WERI-Rb-1 (cell line): ENCODE results near the gene RB1.

Source experiments
- DNase-seq: peaks from one replicate; pipeline ENCODE4 v3.0.0-alpha.2; 2020
- H3K27ac ChIP-seq: fragments of 250-450 bp; sonication (Bioruptor Pico); 2 replicates; pipeline ENCODE4 v1.5.1; 2020; ENCODE audit warnings: mild to moderate bottlenecking, moderate library complexity
- H3K27me3 ChIP-seq: fragments of 250-450 bp; sonication (Bioruptor Pico); 2 replicates; pipeline ENCODE4 v1.5.1; 2021; ENCODE audit warnings: mild to moderate bottlenecking, low read depth, moderate library complexity; ENCODE audit not compliant: insufficient read depth, severe bottlenecking
- H3K36me3 ChIP-seq: fragments of 250-450 bp; sonication (Bioruptor Pico); 2 replicates; pipeline ENCODE4 v1.5.1; 2020; ENCODE audit warnings: mild to moderate bottlenecking, moderate library complexity
- H3K4me3 ChIP-seq: 2 replicates; pipeline ENCODE4 v1.5.1; 2011; ENCODE audit warnings: low read depth, mild to moderate bottlenecking, control low read depth, low read length
- H3K9me3 ChIP-seq: fragments of 250-450 bp; sonication (Bioruptor Pico); 2 replicates; pipeline ENCODE4 v1.5.1; 2021; ENCODE audit warnings: mild to moderate bottlenecking, moderate library complexity; ENCODE audit not compliant: severe bottlenecking
- CTCF ChIP-seq: IDR thresholded peaks from 2 replicates; pipeline ENCODE4 v1.5.1; 2011; ENCODE audit warnings: low read depth, mild to moderate bottlenecking, control low read depth, inconsistent platforms, low read length

Gene RB1

GRCh38 chr13:48398450-48399095, 95.0 kb downstream of the RB1 start:
- DNase-seq: no peak
- H3K9me3 ChIP-seq: no peaks in the 10 kb centered on the region
- no peaks in the 10 kb centered on the region for H3K27me3 ChIP-seq
- no peak overlapping the region for H3K4me3 ChIP-seq
- H3K36me3 ChIP-seq: no peaks in the 10 kb centered on the region
- no peak for TF ChIP-seq CTCF
- H3K27ac ChIP-seq: no peak overlapping the region

GRCh38 chr13:48400090-48400694, 96.6 kb downstream of the RB1 start:
- no peak overlapping the region for H3K27ac ChIP-seq
- no peak overlapping the region for H3K4me3 ChIP-seq
- H3K27me3 ChIP-seq: no peaks in the 10 kb centered on the region

GRCh38 chr13:48400850-48401291, 97.3 kb downstream of the RB1 start:
- Histone ChIP-seq H3K27ac (no peak overlapping the region), H3K4me3 (no peak overlapping the region), H3K27me3 (no peaks in the 10 kb centered on the region), H3K36me3 (no peaks in the 10 kb centered on the region), H3K9me3 (no peaks in the 10 kb centered on the region)
- DNase-seq: no peak
- TF ChIP-seq CTCF: no peak

More at GRCh38 chr13:48400090-48400694, 96.6 kb downstream of the RB1 start:
- Histone ChIP-seq H3K36me3 (no peaks in the 10 kb centered on the region), H3K9me3 (no peaks in the 10 kb centered on the region)
- TF ChIP-seq CTCF: no peak
- DNase-seq: no peak

- Histone ChIP-seq H3K9me3 (no peaks in the 10 kb centered on the region), H3K36me3 (no peaks in the 10 kb centered on the region), H3K4me3 (no peak overlapping the region), H3K27me3 (no peaks in the 10 kb centered on the region), H3K27ac (no peak overlapping the region)
- no peak for TF ChIP-seq CTCF
- no peak for DNase-seq
Observed at GRCh38 chr13:48401480-48401879, 97.9 kb downstream of the RB1 start.

- Histone ChIP-seq H3K4me3 (no peak overlapping the region), H3K36me3 (no peaks in the 10 kb centered on the region), H3K27me3 (no peaks in the 10 kb centered on the region), H3K9me3 (no peaks in the 10 kb centered on the region), H3K27ac (no peak overlapping the region)
- TF ChIP-seq CTCF: no peak
- no peak for DNase-seq
Observed at GRCh38 chr13:48402325-48402932, 98.9 kb downstream of the RB1 start.
